Liver (tissue), 3 donors: Measurements from ENCODE around the gene SPTLC3.

Experiments used
- GABPA ChIP-seq, 2 donors: IDR thresholded peaks in 1 of 2; conservative IDR thresholded peaks in 1 of 2; 2 replicates each; pipeline ENCODE4 v1.6.1; 2016; ENCODE audit warnings: antibody characterized with exemption in 2 of 2, mild to moderate bottlenecking in 1 of 2, moderate library complexity in 1 of 2
- JUND ChIP-seq, 2 donors: IDR thresholded peaks; 2 replicates each; pipeline ENCODE4 v1.6.1; 2016; ENCODE audit warnings: antibody characterized with exemption in 2 of 2
- RAD21 ChIP-seq, 2 donors: IDR thresholded peaks; 2 replicates each; pipeline ENCODE4 v1.6.1; 2016; ENCODE audit warnings: antibody characterized with exemption in 2 of 2, mild to moderate bottlenecking in 2 of 2
- TF ChIP-seq, protein P1 (sequence below): fragments of 150-350 bp; IDR thresholded peaks from 2 replicates; pipeline ENCODE4 v1.5.1; 2017; ENCODE audit warnings: improper control_type of control experiment, low read depth, low read length; ENCODE audit not compliant: missing input control
- TF ChIP-seq, protein P2 (sequence below): IDR thresholded peaks from 2 replicates; pipeline ENCODE4 v1.6.1; 2016; ENCODE audit warnings: antibody characterized with exemption, mild to moderate bottlenecking
- TF ChIP-seq, protein P3 (sequence below): IDR thresholded peaks from 2 replicates; pipeline ENCODE4 v1.6.1; 2016; ENCODE audit warnings: antibody characterized with exemption
- TF ChIP-seq, protein P4 (sequence below): IDR thresholded peaks from 2 replicates; pipeline ENCODE4 v1.6.1; 2016; ENCODE audit warnings: antibody characterized with exemption
- donor health status: healthy.
- donor health status: healthy.

DNA sequence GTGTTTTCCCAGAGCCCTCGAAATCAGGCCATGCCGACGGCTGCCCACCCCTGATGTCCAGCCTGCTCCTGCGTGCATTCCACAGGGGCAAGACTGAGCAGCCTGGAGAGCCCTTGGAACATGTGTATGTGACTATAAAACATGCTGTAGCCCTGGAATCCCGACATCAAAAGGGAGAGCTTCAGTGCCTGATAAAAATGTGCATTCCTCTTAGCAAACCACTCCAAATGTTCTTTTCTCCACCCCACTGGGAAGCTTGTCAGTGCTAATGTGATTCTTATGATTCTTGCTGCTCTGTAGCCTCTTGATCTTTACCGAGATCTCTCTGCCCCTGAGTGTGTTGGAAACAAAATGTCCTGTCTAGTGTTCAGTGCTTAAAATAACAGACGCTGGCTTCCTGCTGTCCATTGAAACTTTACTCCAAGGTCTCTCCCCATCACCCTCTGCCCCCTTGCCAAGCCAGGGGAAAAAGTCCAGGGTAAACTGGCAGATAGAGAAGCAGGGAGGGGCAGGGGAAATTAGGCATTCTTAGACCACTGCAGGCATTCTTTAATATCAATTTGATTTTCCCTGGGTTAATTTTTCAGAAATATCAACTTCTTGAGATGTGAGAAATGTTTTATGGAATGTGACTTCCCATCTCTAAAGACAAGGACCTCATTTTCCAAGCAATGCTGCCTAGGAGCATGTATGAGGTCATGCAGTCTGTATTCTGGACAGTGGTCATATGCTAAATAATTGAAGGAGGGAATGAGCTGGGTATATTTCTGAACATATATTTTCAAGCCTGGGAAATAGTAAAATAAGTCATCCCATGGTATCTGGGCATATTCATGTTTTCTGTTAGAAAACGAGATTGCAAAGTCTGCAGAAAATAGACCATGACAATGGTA, 138.5 kb downstream of the SPTLC3 start:
- TF ChIP-seq, protein P1, sequence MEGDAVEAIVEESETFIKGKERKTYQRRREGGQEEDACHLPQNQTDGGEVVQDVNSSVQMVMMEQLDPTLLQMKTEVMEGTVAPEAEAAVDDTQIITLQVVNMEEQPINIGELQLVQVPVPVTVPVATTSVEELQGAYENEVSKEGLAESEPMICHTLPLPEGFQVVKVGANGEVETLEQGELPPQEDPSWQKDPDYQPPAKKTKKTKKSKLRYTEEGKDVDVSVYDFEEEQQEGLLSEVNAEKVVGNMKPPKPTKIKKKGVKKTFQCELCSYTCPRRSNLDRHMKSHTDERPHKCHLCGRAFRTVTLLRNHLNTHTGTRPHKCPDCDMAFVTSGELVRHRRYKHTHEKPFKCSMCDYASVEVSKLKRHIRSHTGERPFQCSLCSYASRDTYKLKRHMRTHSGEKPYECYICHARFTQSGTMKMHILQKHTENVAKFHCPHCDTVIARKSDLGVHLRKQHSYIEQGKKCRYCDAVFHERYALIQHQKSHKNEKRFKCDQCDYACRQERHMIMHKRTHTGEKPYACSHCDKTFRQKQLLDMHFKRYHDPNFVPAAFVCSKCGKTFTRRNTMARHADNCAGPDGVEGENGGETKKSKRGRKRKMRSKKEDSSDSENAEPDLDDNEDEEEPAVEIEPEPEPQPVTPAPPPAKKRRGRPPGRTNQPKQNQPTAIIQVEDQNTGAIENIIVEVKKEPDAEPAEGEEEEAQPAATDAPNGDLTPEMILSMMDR: no peak
- TF ChIP-seq, protein P2, sequence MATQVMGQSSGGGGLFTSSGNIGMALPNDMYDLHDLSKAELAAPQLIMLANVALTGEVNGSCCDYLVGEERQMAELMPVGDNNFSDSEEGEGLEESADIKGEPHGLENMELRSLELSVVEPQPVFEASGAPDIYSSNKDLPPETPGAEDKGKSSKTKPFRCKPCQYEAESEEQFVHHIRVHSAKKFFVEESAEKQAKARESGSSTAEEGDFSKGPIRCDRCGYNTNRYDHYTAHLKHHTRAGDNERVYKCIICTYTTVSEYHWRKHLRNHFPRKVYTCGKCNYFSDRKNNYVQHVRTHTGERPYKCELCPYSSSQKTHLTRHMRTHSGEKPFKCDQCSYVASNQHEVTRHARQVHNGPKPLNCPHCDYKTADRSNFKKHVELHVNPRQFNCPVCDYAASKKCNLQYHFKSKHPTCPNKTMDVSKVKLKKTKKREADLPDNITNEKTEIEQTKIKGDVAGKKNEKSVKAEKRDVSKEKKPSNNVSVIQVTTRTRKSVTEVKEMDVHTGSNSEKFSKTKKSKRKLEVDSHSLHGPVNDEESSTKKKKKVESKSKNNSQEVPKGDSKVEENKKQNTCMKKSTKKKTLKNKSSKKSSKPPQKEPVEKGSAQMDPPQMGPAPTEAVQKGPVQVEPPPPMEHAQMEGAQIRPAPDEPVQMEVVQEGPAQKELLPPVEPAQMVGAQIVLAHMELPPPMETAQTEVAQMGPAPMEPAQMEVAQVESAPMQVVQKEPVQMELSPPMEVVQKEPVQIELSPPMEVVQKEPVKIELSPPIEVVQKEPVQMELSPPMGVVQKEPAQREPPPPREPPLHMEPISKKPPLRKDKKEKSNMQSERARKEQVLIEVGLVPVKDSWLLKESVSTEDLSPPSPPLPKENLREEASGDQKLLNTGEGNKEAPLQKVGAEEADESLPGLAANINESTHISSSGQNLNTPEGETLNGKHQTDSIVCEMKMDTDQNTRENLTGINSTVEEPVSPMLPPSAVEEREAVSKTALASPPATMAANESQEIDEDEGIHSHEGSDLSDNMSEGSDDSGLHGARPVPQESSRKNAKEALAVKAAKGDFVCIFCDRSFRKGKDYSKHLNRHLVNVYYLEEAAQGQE: no peak
- TF ChIP-seq GABPA (IDR thresholded peaks at IDR 0.05 in 1 of 2, conservative IDR thresholded peaks at IDR 0.05 in 1 of 2) (no peak), RAD21 (IDR thresholded peaks at IDR 0.05) (no peak), JUND (IDR thresholded peaks at IDR 0.05) (no peak)
- TF ChIP-seq, protein P3, sequence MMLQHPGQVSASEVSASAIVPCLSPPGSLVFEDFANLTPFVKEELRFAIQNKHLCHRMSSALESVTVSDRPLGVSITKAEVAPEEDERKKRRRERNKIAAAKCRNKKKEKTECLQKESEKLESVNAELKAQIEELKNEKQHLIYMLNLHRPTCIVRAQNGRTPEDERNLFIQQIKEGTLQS: no peak
- TF ChIP-seq, protein P4, sequence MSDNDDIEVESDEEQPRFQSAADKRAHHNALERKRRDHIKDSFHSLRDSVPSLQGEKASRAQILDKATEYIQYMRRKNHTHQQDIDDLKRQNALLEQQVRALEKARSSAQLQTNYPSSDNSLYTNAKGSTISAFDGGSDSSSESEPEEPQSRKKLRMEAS: no peak
